ENCODE data around the gene ALDH3B2. TPM values are rescaled to one million over a fixed set of nuclear protein-coding genes. Genes with fewer than 3 reads are reported as not detected.
A peak's percentile ranks its signal among the peaks of the same experiment; 100 is the strongest.

The ALDH3B2 gene
- total RNA-seq, 1 donor from 2014 or later = not detected

DNA sequence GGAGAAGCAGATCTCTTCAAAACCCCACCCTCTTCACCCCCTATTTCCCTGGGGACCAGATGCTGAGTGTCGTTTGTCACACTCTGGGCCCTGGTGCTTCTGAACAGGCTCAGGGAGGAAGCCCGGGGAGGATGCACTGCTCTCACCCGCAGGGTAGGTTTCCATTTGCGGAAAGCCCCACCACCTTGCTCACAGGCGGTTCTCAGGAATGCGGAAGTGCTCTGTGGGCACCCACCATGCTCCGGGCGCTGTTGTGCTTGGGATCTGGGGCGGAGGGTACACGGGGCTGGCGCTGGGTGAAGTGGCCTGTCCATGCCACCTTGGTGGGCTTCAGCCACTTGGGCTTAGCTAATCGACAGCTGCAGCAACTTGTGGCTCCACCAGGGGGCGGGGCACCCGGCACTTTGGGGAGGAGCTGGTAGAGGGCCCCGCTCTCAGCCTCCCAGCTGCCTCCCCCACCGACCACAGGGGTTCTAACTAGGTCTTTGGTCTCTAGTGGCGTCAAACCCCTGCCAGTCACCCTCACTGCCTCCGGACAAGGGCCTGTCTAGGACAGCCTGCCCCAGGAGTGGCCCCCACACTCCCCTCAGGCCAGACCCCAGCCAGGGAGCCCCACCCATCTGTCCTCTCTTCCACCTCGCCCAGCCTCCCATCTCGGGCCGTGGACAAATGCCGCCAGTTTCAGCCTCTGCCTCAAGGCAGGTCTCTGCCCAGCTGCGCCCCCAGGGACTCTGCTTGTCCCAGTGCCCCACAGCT, 60.3 kb downstream of the ALDH3B2 start:
- peak; percentile 66 for DNase-seq

DNA sequence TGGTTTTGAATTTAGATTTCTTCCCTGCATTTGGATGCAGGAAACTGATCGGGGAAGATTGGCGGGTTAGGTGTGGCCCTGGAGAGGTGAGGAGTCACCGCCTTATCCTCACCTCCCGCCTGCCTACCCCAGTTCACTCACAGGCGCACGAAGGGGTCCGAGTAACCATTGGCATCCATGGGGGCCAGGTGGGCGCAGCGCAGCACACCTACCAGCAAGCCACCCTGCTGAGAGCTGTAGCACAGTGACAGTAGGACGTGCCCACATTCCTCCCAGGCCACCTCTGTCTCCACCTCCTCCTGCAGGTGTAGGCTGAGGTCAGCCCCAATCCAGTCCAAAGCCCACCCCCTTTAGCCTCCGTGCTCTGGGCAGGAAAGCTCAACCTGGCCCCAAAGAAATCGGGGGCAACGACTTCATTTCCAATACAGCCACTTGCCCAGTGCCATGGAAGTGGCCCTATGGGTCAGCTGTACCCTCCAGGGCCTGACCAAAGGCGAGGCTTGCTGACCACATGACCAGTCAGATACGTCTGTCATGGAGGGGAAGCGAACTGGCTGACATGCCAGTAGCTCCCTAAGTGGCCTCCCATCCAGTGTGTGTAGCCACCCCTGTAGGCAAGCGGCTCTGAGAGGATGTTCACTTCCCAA, 61.0 kb downstream of the ALDH3B2 start:
- no peak for DNase-seq

DNA sequence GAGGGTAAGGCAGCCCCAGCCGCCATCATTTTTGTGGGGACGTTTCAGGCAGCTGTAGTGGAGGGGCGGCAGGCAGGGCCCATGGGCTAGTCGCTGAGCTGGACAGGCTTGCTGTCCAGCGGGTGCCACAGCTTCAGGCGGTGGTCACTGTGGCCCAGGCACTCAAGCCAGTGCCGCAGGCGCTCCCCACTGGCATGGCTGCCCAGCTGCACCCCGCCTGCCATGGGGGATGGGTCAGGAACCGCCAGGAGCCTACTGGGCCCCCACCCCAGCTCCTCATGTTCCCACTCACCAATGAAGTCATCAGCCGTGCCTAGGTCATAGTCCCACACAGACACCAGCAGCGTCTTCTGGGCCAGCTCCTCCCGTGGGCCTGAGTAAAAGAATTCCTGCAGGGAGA, 61.7 kb downstream of the ALDH3B2 start:
- DNase-seq = no peak

Other genes starting within 250 kb of the ALDH3B2 start
- gene RPS6KB2, start 246.1 kb downstream of the ALDH3B2 start, total RNA-seq = 34.9 and 44.9 TPM in 2 replicates
- gene PTPRCAP, start 236.9 kb downstream of the ALDH3B2 start, total RNA-seq = 1.0 and 2.2 TPM in 2 replicates
- 213 and 279 TPM in 2 replicates for gene CORO1B, start 231.1 kb downstream of the ALDH3B2 start, total RNA-seq
- gene GPR152, start 221.9 kb downstream of the ALDH3B2 start, total RNA-seq = under 0.01 TPM in 1 of 2 replicates, not detected in the other
- gene CABP4, start 219.3 kb downstream of the ALDH3B2 start, total RNA-seq = 1.0 and 4.9 TPM in 2 replicates
- 30.6 and 40.9 TPM in 2 replicates for gene TMEM134, start 205.4 kb downstream of the ALDH3B2 start, total RNA-seq
- 81.0 and 124 TPM in 2 replicates for gene AIP, start 191.6 kb downstream of the ALDH3B2 start, total RNA-seq
- 4.8 and 10.7 TPM in 2 replicates for gene PITPNM1, start 169.3 kb downstream of the ALDH3B2 start, total RNA-seq
- 25.2 and 42.2 TPM in 2 replicates for gene CDK2AP2, start 166.5 kb downstream of the ALDH3B2 start, total RNA-seq
- gene CABP2, start 151.2 kb downstream of the ALDH3B2 start, total RNA-seq = not detected in 2 replicates
- gene GSTP1, start 90.8 kb downstream of the ALDH3B2 start, total RNA-seq = 833 and 1,138 TPM in 2 replicates
- 166 and 175 TPM in 2 replicates for gene NDUFV1, start 67.7 kb downstream of the ALDH3B2 start, total RNA-seq
- 10.7 and 13.0 TPM in 2 replicates for gene NUDT8, start 44.7 kb downstream of the ALDH3B2 start, total RNA-seq
- not detected in 2 replicates for gene TBX10, start 34.9 kb downstream of the ALDH3B2 start, total RNA-seq
- not detected in 2 replicates for gene ACY3, start 23.9 kb downstream of the ALDH3B2 start, total RNA-seq

All from dermis blood vessel endothelial cell (primary cell).